ENCODE results near the gene ADAT3.
"Not testable (repeated sequence)": the region's sequence is repeated elsewhere in the genome, so short reads cannot be mapped to it uniquely, and the experiment has no call there.

Gene ADAT3

GRCh38 chr19:1884719-1885334, 20.4 kb upstream of the ADAT3 start:
- no CpG with 5 or more reads among the region's 56 CpGs for WGBS (ENCODE audit: extremely low coverage, insufficient coverage, insufficient read length)
- Histone ChIP-seq H3K27me3 (ENCODE audit: insufficient read depth, low read length) (no peaks in the 10 kb centered on the region), H4K8ac (ENCODE audit: low read depth, low read length) (peak overlapping the region; percentile 20), H3K4ac (ENCODE audit: low read depth, low read length) (peak overlapping the region; percentile 49), H3K18ac (ENCODE audit: low read length) (peak overlapping the region; percentile 28), H2AFZ (ENCODE audit: insufficient read depth, low read length, poor library complexity) (no peak overlapping the region), H3K27ac (ENCODE audit: low read depth, low read length) (peak overlapping the region; percentile 13), H4K12ac (ENCODE audit: low read depth, low read length) (no peak overlapping the region), H2BK5ac (ENCODE audit: low read depth, low read length, poor library complexity) (peak overlapping the region; percentile 1), H3K36me3 (ENCODE audit: control insufficient read depth in 1 of 2, insufficient read depth in 2 of 2, low read length in 2 of 2) (peaks cover 17 to 19% of the 10 kb centered on the region in 2 experiments), H3K4me2 (ENCODE audit: low read length) (peak overlapping the region; percentile 99), H3K4me1 (ENCODE audit: control insufficient read depth in 1 of 2, insufficient read depth in 2 of 2, low read length in 2 of 2) (peaks cover 29 to 38% of the 10 kb centered on the region in 2 experiments), H3K79me2 (ENCODE audit: control insufficient read depth, insufficient read depth, low read length, poor library complexity) (peaks cover 31% of the 10 kb centered on the region), H3K4me3 (ENCODE audit: low read depth, low read length) (peak overlapping the region; percentile 96), H3K14ac (ENCODE audit: low read length) (peak overlapping the region; percentile 60), H3K9ac (ENCODE audit: low read length) (peak overlapping the region; percentile 93), H3K79me1 (ENCODE audit: low read length) (peaks cover 12% of the 10 kb centered on the region), H2BK120ac (ENCODE audit: insufficient read depth, low read length, poor library complexity) (peak overlapping the region; percentile 8), H2BK12ac (ENCODE audit: low read length) (no peak overlapping the region), H2AK5ac (ENCODE audit: low read length) (peak overlapping the region; percentile 67), H3K23ac (ENCODE audit: low read length) (no peak overlapping the region), H4K91ac (ENCODE audit: low read depth, low read length) (peak overlapping the region; percentile 72), H3K9me3 (ENCODE audit: insufficient read depth, low read depth, low read length) (peaks cover 4% of the 10 kb centered on the region)
- DNase-seq = no peak

GRCh38 chr19:1885398-1886119, 19.6 kb upstream of the ADAT3 start, which contains the start of gene ABHD17A:
TSS of gene ABHD17A (minus strand) at chr19:1885496. CDS start at chr19:1881566, 3,930 bp downstream.
- Histone ChIP-seq H2AFZ (ENCODE audit: insufficient read depth, low read length, poor library complexity) (peak within 1 kb of the TSS; percentile 15), H4K8ac (ENCODE audit: low read depth, low read length) (peak within 1 kb of the TSS; percentile 20), H3K36me3 (ENCODE audit: control insufficient read depth in 1 of 2, insufficient read depth in 2 of 2, low read length in 2 of 2) (peaks cover 11 to 12% of the 10 kb centered on the region in 2 experiments), H2AK5ac (ENCODE audit: low read length) (peak within 1 kb of the TSS; percentile 67), H3K9ac (ENCODE audit: low read length) (peak within 1 kb of the TSS; percentile 93), H2BK120ac (ENCODE audit: insufficient read depth, low read length, poor library complexity) (peak within 1 kb of the TSS; percentile 8), H3K18ac (ENCODE audit: low read length) (peak within 1 kb of the TSS; percentile 28), H4K91ac (ENCODE audit: low read depth, low read length) (peak within 1 kb of the TSS; percentile 72), H3K79me1 (ENCODE audit: low read length) (peaks cover 12% of the 10 kb centered on the region), H3K4me3 (ENCODE audit: low read depth, low read length) (peak within 1 kb of the TSS; percentile 96), H3K4me2 (ENCODE audit: low read length) (peak within 1 kb of the TSS; percentile 99), H3K23ac (ENCODE audit: low read length) (peak within 1 kb of the TSS; percentile 80), H3K4me1 (ENCODE audit: control insufficient read depth in 1 of 2, insufficient read depth in 2 of 2, low read length in 2 of 2) (peaks cover 29 to 38% of the 10 kb centered on the region in 2 experiments), H3K79me2 (ENCODE audit: control insufficient read depth, insufficient read depth, low read length, poor library complexity) (peaks cover 31% of the 10 kb centered on the region), H3K14ac (ENCODE audit: low read length) (peak within 1 kb of the TSS; percentile 60), H3K27ac (ENCODE audit: low read depth, low read length) (peak within 1 kb of the TSS; percentile 13), H2BK5ac (ENCODE audit: low read depth, low read length, poor library complexity) (peak within 1 kb of the TSS; percentile 1), H3K4ac (ENCODE audit: low read depth, low read length) (peak within 1 kb of the TSS; percentile 49)
- not testable (repeated sequence) for H4K12ac ChIP-seq (ENCODE audit: low read depth, low read length); H3K27me3 ChIP-seq (ENCODE audit: insufficient read depth, low read length); H3K9me3 ChIP-seq (ENCODE audit: insufficient read depth, low read depth, low read length); H2BK12ac ChIP-seq (ENCODE audit: low read length)
- peak; percentile 94 to 95 for DNase-seq
- WGBS (ENCODE audit: extremely low coverage, insufficient coverage, insufficient read length) = no CpG with 5 or more reads among the region's 46 CpGs

- H2AK5ac ChIP-seq (ENCODE audit: low read length); H2BK120ac ChIP-seq (ENCODE audit: insufficient read depth, low read length, poor library complexity); H3K4me3 ChIP-seq (ENCODE audit: low read depth, low read length); H3K18ac ChIP-seq (ENCODE audit: low read length); H3K9ac ChIP-seq (ENCODE audit: low read length); H3K27ac ChIP-seq (ENCODE audit: low read depth, low read length); H2BK12ac ChIP-seq (ENCODE audit: low read length); H4K91ac ChIP-seq (ENCODE audit: low read depth, low read length); H4K12ac ChIP-seq (ENCODE audit: low read depth, low read length); H3K23ac ChIP-seq (ENCODE audit: low read length); H2BK5ac ChIP-seq (ENCODE audit: low read depth, low read length, poor library complexity); H3K9me3 ChIP-seq (ENCODE audit: insufficient read depth, low read depth, low read length); H3K4me2 ChIP-seq (ENCODE audit: low read length); H3K27me3 ChIP-seq (ENCODE audit: insufficient read depth, low read length); H2AFZ ChIP-seq (ENCODE audit: insufficient read depth, low read length, poor library complexity); DNase-seq; H3K36me3 ChIP-seq (ENCODE audit: control insufficient read depth in 1 of 2, insufficient read depth in 2 of 2, low read length in 2 of 2); H3K4ac ChIP-seq (ENCODE audit: low read depth, low read length); H4K8ac ChIP-seq (ENCODE audit: low read depth, low read length); H3K14ac ChIP-seq (ENCODE audit: low read length): not testable (repeated sequence)
- no CpG with 5 or more reads among the region's 15 CpGs for WGBS (ENCODE audit: extremely low coverage, insufficient coverage, insufficient read length)
- peaks cover 12% of the 10 kb centered on the region for H3K79me1 ChIP-seq (ENCODE audit: low read length)
- peaks cover 29 to 38% of the 10 kb centered on the region in 2 experiments for H3K4me1 ChIP-seq (ENCODE audit: control insufficient read depth in 1 of 2, insufficient read depth in 2 of 2, low read length in 2 of 2)
- peaks cover 31% of the 10 kb centered on the region for H3K79me2 ChIP-seq (ENCODE audit: control insufficient read depth, insufficient read depth, low read length, poor library complexity)
These were observed 18.8 kb upstream of the ADAT3 start for GRCh38 chr19:1886360-1886759.

- H4K91ac ChIP-seq (ENCODE audit: low read depth, low read length) = peak overlapping the region; percentile 46
- WGBS (ENCODE audit: extremely low coverage, insufficient coverage, insufficient read length) = no CpG with 5 or more reads among the region's 5 CpGs
- peak overlapping the region; percentile 29 for H2BK5ac ChIP-seq (ENCODE audit: low read depth, low read length, poor library complexity)
- H4K8ac ChIP-seq (ENCODE audit: low read depth, low read length) = no peak overlapping the region
- no peak overlapping the region for H3K27ac ChIP-seq (ENCODE audit: low read depth, low read length)
- DNase-seq = no peak
- H4K12ac ChIP-seq (ENCODE audit: low read depth, low read length) = no peak overlapping the region
- H3K18ac ChIP-seq (ENCODE audit: low read length) = no peak overlapping the region
- H2AFZ ChIP-seq (ENCODE audit: insufficient read depth, low read length, poor library complexity) = no peak overlapping the region
- H3K4me2 ChIP-seq (ENCODE audit: low read length) = no peak overlapping the region
- peaks cover 17% of the 10 kb centered on the region for H3K79me2 ChIP-seq (ENCODE audit: control insufficient read depth, insufficient read depth, low read length, poor library complexity)
- no peak overlapping the region for H3K4ac ChIP-seq (ENCODE audit: low read depth, low read length)
- H3K79me1 ChIP-seq (ENCODE audit: low read length) = peaks cover 12% of the 10 kb centered on the region
- H3K14ac ChIP-seq (ENCODE audit: low read length) = no peak overlapping the region
- peaks cover 4% of the 10 kb centered on the region for H3K9me3 ChIP-seq (ENCODE audit: insufficient read depth, low read depth, low read length)
- H3K23ac ChIP-seq (ENCODE audit: low read length) = no peak overlapping the region
- H2BK120ac ChIP-seq (ENCODE audit: insufficient read depth, low read length, poor library complexity) = no peak overlapping the region
- peak overlapping the region; percentile 9 for H2BK12ac ChIP-seq (ENCODE audit: low read length)
- peaks cover 17 to 22% of the 10 kb centered on the region in 2 experiments for H3K4me1 ChIP-seq (ENCODE audit: control insufficient read depth in 1 of 2, insufficient read depth in 2 of 2, low read length in 2 of 2)
- H3K27me3 ChIP-seq (ENCODE audit: insufficient read depth, low read length) = no peaks in the 10 kb centered on the region
- no peak overlapping the region for H3K9ac ChIP-seq (ENCODE audit: low read length)
- H3K36me3 ChIP-seq (ENCODE audit: control insufficient read depth in 1 of 2, insufficient read depth in 2 of 2, low read length in 2 of 2) = peaks cover 0 to under 1% of the 10 kb centered on the region in 2 experiments
- H3K4me3 ChIP-seq (ENCODE audit: low read depth, low read length) = no peak overlapping the region
- H2AK5ac ChIP-seq (ENCODE audit: low read length) = no peak overlapping the region
These were observed 16.8 kb upstream of the ADAT3 start for GRCh38 chr19:1888385-1888784.

All from trophoblast cell (in vitro differentiated cells and primary cell).